Tibial artery (tissue), 4 donors: ENCODE measurements around the gene POFUT2.

Source experiments
- DNase-seq, 2 donors: peaks; one replicate each; pipeline ENCODE4 v3.0.0-alpha.2; 2019
- H3K27ac ChIP-seq, 2 donors: fragments of 200-600 bp; sonication (generic) in 1 of 2; 1 replicate in 1 of 2; 2 replicates in 1 of 2; pipeline ENCODE4 v1.5.1; 2018 to 2019; ENCODE audit warnings: mild to moderate bottlenecking in 1 of 2
- H3K27me3 ChIP-seq, 2 donors: fragments of 200-600 bp; sonication (generic) in 1 of 2; one replicate each; pipeline versions ENCODE4 v1.5.1 to v1.6.0; 2016 to 2019
- H3K36me3 ChIP-seq, 3 donors: fragments of 200-600 bp; sonication (generic) in 2 of 3; one replicate each; pipeline ENCODE4 v1.5.1; 2016 to 2019; ENCODE audit warnings: mild to moderate bottlenecking in 2 of 3
- H3K4me1 ChIP-seq, 4 donors: fragments of 200-600 bp; sonication (generic) in 2 of 4; 1 replicate in 3 of 4; 2 replicates in 1 of 4; pipeline ENCODE4 v1.5.1; 2016 to 2019
- H3K4me3 ChIP-seq, 2 donors: fragments of 200-600 bp; sonication (generic) in 1 of 2; 1 replicate in 1 of 2; 2 replicates in 1 of 2; pipeline ENCODE4 v1.5.1; 2018 to 2019; ENCODE audit warnings: mild to moderate bottlenecking in 2 of 2
- H3K9me3 ChIP-seq, 3 donors: fragments of 200-600 bp; sonication (generic) in 1 of 3; one replicate each; pipeline ENCODE4 v1.5.1; 2016 to 2019
- intact Hi-C: fragments of 100-400 bp; cut with DNase I; formaldehyde crosslinking; loops from one replicate; pipeline ENCODE4 v1.15.0; 2023; ENCODE audit warnings: low total_unique reads
- TF ChIP-seq, protein P1 (sequence below), 2 experiments: fragments of 200-600 bp in 1 of 2; fragments of 450-650 bp in 1 of 2; IDR thresholded peaks; one replicate each; pipeline ENCODE4 v1.5.1; 2017 to 2019; ENCODE audit warnings: antibody characterized with exemption in 2 of 2, mild to moderate bottlenecking in 1 of 2, moderate library complexity in 1 of 2

Gene POFUT2

DNA sequence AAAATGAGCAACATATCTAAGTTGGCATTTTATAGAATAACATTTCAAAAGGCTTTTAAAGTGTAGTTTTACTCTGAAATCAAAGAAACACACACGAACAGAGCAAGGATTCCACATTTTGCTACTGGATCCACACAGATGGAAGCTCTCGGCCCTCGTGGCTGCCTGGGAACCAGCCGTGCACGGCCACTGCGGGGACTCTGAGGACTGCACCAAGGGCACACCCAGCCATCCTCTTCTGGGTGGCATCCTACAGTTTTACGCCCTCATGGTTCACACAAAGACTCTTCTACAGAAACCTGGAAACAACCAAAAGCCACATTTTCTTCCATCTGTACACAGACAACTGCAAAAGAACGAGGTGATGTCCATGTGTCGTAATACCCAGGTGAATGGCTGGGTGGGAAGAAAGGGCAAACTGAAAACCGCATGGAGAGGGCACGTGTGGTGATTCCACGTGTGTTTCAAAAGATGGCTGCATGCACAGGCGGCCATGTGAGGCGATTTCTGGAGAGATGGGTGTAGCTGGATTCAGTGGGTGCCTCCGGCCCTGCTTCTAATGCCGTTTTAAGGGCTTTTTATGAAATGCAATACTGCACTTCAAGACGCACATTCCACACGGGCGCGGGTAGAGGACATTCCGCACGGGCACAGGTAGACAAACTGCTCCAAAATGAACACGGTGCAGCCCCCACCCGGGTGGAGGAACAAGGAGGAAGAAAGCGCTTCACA is 8.1 kb downstream of the POFUT2 start:
- intact Hi-C loops = loop anchor here (10.0 kb wide), 3 partner anchors 55 to 335 kb away; partner anchors contain the start of gene SLX9
- Histone ChIP-seq H3K27me3 (no peaks in the 10 kb centered on the region), H3K4me3 (no peak overlapping the region), H3K27ac (no peak overlapping the region), H3K9me3 (no peaks in the 10 kb centered on the region), H3K36me3 (peaks cover 81 to 100% (median 96%) of the 10 kb centered on the region in 3 donors), H3K4me1 (no peaks in the 10 kb centered on the region)
- TF ChIP-seq, protein P1, sequence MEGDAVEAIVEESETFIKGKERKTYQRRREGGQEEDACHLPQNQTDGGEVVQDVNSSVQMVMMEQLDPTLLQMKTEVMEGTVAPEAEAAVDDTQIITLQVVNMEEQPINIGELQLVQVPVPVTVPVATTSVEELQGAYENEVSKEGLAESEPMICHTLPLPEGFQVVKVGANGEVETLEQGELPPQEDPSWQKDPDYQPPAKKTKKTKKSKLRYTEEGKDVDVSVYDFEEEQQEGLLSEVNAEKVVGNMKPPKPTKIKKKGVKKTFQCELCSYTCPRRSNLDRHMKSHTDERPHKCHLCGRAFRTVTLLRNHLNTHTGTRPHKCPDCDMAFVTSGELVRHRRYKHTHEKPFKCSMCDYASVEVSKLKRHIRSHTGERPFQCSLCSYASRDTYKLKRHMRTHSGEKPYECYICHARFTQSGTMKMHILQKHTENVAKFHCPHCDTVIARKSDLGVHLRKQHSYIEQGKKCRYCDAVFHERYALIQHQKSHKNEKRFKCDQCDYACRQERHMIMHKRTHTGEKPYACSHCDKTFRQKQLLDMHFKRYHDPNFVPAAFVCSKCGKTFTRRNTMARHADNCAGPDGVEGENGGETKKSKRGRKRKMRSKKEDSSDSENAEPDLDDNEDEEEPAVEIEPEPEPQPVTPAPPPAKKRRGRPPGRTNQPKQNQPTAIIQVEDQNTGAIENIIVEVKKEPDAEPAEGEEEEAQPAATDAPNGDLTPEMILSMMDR (IDR thresholded peaks at IDR 0.05) = no peak
- DNase-seq = peak; percentile 5 to 56

DNA sequence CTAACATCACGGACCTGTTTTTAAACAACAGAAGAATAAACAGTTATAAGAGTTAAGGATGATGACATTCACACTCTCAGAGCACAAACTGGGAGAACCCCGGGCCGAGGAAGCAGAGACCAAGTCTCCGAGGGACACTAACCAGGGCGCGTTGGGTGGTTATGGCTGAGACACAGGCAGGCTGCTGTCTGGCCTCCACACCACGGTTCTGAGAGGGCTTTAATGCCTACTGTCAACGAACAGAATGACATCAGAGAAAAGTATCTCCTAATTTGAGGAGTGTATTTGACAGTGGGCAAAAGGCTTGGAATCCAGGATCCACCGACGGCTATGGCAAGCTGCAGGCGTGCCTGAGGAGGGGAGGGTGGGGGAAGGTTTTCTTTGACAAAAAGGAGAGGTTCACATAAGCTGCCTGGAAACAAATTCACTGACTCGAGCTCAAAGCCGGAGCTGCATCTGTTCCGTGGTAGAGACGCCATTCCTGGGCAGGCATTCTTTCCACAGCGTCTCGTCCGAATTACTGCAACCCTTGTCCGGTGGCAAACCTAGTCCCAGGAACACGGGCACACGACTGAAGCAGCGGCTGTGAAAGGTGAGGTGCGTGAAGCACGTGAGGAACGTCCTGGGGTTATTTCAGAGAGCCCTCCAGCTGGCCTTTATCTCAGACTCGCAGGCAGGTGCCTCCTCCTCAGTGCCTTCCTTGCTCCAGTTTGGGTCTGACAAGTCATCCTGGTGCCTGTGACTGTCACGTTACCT is 9.4 kb downstream of the POFUT2 start:
- Histone ChIP-seq H3K36me3 (peaks cover 77 to 100% (median 96%) of the 10 kb centered on the region in 3 donors), H3K27me3 (no peaks in the 10 kb centered on the region), H3K27ac (no peak overlapping the region), H3K4me3 (no peak overlapping the region), H3K9me3 (no peaks in the 10 kb centered on the region), H3K4me1 (no peaks in the 10 kb centered on the region)
- TF ChIP-seq, protein P1 (IDR thresholded peaks at IDR 0.05) = no peak
- peak; percentile 15 to 51 for DNase-seq
- intact Hi-C loops = loop anchor here (10.0 kb wide), 2 partner anchors 54 to 114 kb away; no protein-coding TSS in a partner anchor

DNA sequence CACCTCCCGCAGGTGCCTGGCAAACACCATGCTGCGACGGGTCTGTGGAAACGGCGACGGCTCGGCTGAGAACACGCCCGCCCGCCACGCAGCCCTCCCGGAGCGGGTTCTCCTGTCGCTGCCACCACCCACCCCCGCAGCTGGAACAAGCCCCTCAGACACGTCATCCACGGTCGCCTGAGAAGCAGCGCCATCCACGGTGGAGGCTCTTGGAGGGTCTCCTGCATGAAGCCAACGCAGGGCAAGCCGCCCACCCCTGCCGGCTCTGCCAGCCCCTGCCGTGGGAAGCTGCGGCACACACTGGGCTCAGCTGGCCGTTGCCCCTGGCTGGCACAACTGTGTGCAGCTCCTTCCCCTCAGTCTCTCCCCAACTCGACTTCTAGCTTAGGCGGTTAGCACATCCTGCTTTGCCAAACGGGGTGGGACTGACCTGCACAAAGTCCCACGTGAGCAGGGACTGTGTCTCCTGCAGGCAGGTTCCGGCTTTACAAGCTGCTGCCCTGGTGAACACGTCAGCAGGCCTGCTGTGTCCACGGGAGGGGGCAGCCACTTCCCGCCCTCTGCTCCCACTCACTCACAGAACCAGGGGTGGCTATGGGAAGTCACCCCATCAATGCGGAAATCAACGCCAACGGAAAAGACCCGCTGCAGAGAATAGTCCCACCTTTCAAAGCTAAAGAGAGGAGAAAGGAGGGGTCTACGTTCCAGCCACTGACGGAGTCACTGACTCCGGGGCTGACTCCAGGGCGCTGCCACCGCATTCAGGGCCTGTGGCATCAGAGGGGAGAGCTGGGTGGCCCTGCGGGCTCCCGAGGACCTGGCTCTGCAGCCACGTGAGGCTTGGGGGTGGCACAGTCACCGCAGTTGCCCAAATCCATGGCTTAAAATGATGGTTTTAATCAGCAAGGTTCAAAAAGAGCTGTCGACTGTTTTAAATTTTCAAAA is 10.3 kb downstream of the POFUT2 start:
- H3K27ac ChIP-seq = no peak overlapping the region
- TF ChIP-seq, protein P1 (IDR thresholded peaks at IDR 0.05) = no peak
- peaks cover 76 to 92% (median 92%) of the 10 kb centered on the region in 3 donors for H3K36me3 ChIP-seq
- intact Hi-C loops = loop anchor here (10.0 kb wide), 2 partner anchors 53 to 113 kb away; no protein-coding TSS in a partner anchor
- no peaks in the 10 kb centered on the region for H3K9me3 ChIP-seq
- no peaks in the 10 kb centered on the region for H3K4me1 ChIP-seq
- no peaks in the 10 kb centered on the region for H3K27me3 ChIP-seq
- H3K4me3 ChIP-seq = no peak overlapping the region
- DNase-seq = peak; percentile 12 to 65

DNA sequence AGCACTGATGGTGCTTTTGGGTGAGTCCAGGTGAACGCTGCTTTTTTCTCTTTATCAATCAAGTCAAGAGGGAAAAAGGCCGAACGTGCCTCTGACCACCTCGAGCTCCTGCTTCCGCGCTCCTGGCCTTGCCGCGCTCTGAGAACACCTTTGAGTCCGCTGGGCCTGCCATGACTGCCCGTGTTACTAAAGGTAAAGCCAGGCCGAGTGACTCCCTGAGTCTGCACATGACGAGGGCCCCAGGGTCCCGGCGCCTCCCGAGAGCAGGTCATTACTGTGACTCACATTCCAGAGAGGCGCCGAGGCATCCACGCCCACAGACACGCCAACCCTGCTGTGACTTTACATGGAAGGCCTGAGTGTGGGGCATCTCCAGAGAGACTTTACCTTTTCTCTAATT is 11.1 kb downstream of the POFUT2 start:
- DNase-seq = peak; percentile 11 to 53
- intact Hi-C loops = loop anchor here (10.0 kb wide), 2 partner anchors 52 to 112 kb away; no protein-coding TSS in a partner anchor
- H3K27ac ChIP-seq = no peak overlapping the region
- no peaks in the 10 kb centered on the region for H3K27me3 ChIP-seq
- peaks cover 76 to 92% (median 92%) of the 10 kb centered on the region in 3 donors for H3K36me3 ChIP-seq
- H3K4me1 ChIP-seq = no peaks in the 10 kb centered on the region
- H3K4me3 ChIP-seq = no peak overlapping the region
- TF ChIP-seq, protein P1 (IDR thresholded peaks at IDR 0.05) = no peak
- peaks cover 0 to 6% (median 0%) of the 10 kb centered on the region in 3 donors for H3K9me3 ChIP-seq

DNA sequence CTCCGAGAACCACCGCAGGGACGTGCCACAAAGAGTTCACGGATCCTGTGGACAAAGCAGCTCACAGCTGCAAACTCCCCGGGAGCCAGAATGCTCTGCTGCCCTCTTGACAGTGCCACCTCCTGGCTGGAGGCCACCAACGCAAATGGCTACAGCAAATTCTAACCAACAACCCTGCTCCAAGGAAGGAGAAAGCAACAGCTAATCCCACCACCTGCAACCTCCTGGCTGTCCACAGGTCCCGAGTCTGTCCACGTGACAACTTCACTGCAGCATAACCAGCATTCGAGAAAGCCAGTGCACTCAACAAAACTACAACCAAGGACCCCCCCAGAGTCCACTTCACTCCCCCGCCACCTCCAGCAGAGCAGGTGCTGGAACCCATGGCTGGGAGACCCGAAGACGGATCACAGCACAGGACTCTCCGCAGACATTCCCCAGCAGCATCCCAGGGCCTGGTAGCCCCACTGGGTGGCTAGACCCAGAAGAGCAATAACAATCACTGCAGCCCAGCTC is 17.3 kb downstream of the POFUT2 start:
- Histone ChIP-seq H3K27me3 (no peaks in the 10 kb centered on the region), H3K27ac (no peak overlapping the region), H3K4me3 (no peak overlapping the region), H3K4me1 (no peaks in the 10 kb centered on the region), H3K9me3 (peaks cover 0 to 7% (median 0%) of the 10 kb centered on the region in 3 donors), H3K36me3 (peaks cover 72 to 91% (median 82%) of the 10 kb centered on the region in 3 donors)
- TF ChIP-seq, protein P1 (IDR thresholded peaks at IDR 0.05) = no peak
- intact Hi-C loops = loop anchor here (10.0 kb wide), 2 partner anchors 46 to 106 kb away; no protein-coding TSS in a partner anchor
- peak; percentile 4 to 56 for DNase-seq
